Stimulated activated CD8-positive, alpha-beta memory T cell treated with anti-CD3 and anti-CD28 coated beads, Interleukin-15, amount 100 ng/mL, for 1 hour (primary cell): Measurements from ENCODE around the gene AARSD1.
"Not testable (repeated sequence)": the region's sequence is repeated elsewhere in the genome, so short reads cannot be mapped to it uniquely, and the experiment has no call there.

Experiments
- DNase-seq: peaks from one replicate; pipeline ENCODE4 v3.0.0-alpha.2; 2020; ENCODE audit warnings: low read depth

The AARSD1 gene

GRCh38 chr17:42964161-42964932 lies at the start of gene AARSD1:
TSS of gene AARSD1 (minus strand) at chr17:42964454. CDS start at chr17:42964440, 14 bp downstream.
- DNase-seq = peak; percentile 77

GRCh38 chr17:43013296-43013695 lies 49.0 kb upstream of the AARSD1 start:
- DNase-seq = no peak

- DNase-seq = no peak
Observed at GRCh38 chr17:43011728-43012472, 47.6 kb upstream of the AARSD1 start.

GRCh38 chr17:43010667-43011308 lies 46.5 kb upstream of the AARSD1 start:
- DNase-seq = no peak

GRCh38 chr17:43006639-43007551 lies 42.6 kb upstream of the AARSD1 start, which contains the start of gene IFI35:
TSS of gene IFI35 (plus strand) at chr17:43006784. CDS start at chr17:43006948, 164 bp downstream.
- DNase-seq = peak; percentile 76

- DNase-seq = no peak
Observed at GRCh38 chr17:43003542-43004172, 39.4 kb upstream of the AARSD1 start.

GRCh38 chr17:43000894-43001293 lies 36.6 kb upstream of the AARSD1 start:
- not testable (repeated sequence) for DNase-seq

- no peak for DNase-seq
Observed at GRCh38 chr17:42999003-42999525, 34.8 kb upstream of the AARSD1 start.

GRCh38 chr17:42997984-42998938 lies 34.0 kb upstream of the AARSD1 start, which contains the start of gene RPL27:
TSS of gene RPL27 (plus strand) at chr17:42998419. CDS start at chr17:42998751, 332 bp downstream.
- DNase-seq = peak; percentile 98

GRCh38 chr17:42997390-42997983 lies 33.2 kb upstream of the AARSD1 start:
- no peak for DNase-seq

- DNase-seq = not testable (repeated sequence)
Observed at GRCh38 chr17:42993913-42994312, 29.7 kb upstream of the AARSD1 start.

- DNase-seq = no peak
Observed at GRCh38 chr17:42992872-42993271, 28.6 kb upstream of the AARSD1 start.

GRCh38 chr17:42991471-42991870 lies 27.2 kb upstream of the AARSD1 start:
- no peak for DNase-seq

- no peak for DNase-seq
Observed at GRCh38 chr17:42989726-42990652, 25.7 kb upstream of the AARSD1 start.

- DNase-seq = no peak
Observed at GRCh38 chr17:42989141-42989540, 24.9 kb upstream of the AARSD1 start.

GRCh38 chr17:42985225-42985624 lies 21.0 kb upstream of the AARSD1 start:
- no peak for DNase-seq

GRCh38 chr17:42982266-42982665 lies 18.0 kb upstream of the AARSD1 start:
- no peak for DNase-seq
